Measurements from ENCODE around the gene HDGFL2. TPM values are rescaled to one million over a fixed set of nuclear protein-coding genes. Genes with fewer than 3 reads are reported as not detected.

The HDGFL2 gene
- total and polyA plus RNA-seq, 10 of the 15 experiments (the other 5 are each of a cell fraction or from before 2014, with no cell fraction given) = 0.16 to 56.9 (median 25.3) TPM

DNA sequence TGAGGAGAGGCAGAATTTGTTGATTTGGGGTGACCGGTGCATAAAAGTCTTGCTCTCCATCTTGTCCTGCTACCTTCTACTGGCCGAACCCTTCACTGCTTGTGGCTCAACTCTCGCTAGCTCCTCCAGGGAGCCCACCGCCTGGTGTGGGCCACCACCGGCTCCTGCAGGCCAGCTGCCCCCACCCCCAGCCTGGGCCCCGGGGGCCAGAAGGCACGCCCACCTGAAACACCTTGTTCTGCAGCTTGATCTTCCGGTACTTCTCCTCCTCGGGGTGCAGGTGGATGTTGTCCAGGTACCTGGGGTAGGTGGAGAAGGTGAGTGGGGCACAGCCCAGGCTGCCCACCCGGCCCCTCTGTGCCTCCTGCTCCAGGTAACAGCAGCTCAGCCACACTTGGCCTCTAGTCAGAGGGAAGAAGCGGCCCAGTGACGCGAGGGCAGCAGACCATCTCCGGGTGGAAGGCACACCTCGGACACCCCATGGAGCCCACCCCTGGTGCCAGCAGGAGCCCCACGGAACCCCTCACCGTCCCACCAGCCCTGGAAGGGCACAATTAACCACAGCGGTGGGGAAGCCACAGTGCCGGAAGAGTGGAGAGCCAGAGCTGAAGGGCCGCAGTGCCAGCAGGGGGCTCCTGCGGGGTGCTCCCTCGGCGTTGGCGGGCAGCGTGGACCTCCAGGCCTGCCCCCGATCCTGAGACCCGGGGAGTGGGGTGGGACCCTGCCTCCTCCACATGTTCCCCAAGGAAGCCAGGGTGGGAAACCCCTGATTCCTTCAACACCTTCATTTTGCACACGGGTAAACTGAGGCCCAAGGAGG is 24.6 kb upstream of the HDGFL2 start:
- no peaks in the 10 kb centered on the region for H3K27me3 ChIP-seq (replicated peaks in 1 of 2; ENCODE audit: control insufficient read depth in 2 of 2, insufficient read depth in 2 of 2, low read length in 1 of 2)
- H3K4me2 ChIP-seq (ENCODE audit: control insufficient read depth, insufficient read depth) = no peak overlapping the region
- no peaks in the 10 kb centered on the region for H4K20me1 ChIP-seq (ENCODE audit: control insufficient read depth, insufficient read depth)
- CTCF ChIA-PET = no interaction called here
- no peak overlapping the region for H2AFZ ChIP-seq (ENCODE audit: control insufficient read depth, low read depth, low read length)
- intact Hi-C loops (cut with micrococcal nuclease; ENCODE audit: unreplicated experiment) = no loop called here
- no peak overlapping the region for H3K4me3 ChIP-seq
- TF ChIP-seq RAD21 (IDR thresholded peaks at IDR 0.05; ENCODE audit: insufficient read depth, low read depth, low read length) (no peak), SUZ12 (IDR thresholded peaks at IDR 0.05; ENCODE audit: unreplicated experiment) (no peak), MYC (IDR thresholded peaks at IDR 0.05; ENCODE audit: insufficient read depth, insufficient read length, insufficient replicate concordance, low read length, severe bottlenecking) (no peak), ZNF274 (IDR thresholded peaks at IDR 0.05; ENCODE audit: insufficient read depth, insufficient read length) (no peak)
- SMC1A ChIA-PET (ENCODE audit: uncharacterized antibody, unreplicated experiment) = interaction anchor here (0.7 kb wide), 1 partner anchor 12 kb away, joined by 4 read pairs; no protein-coding TSS in a partner anchor
- WGBS (ENCODE audit: insufficient coverage, insufficient replicate concordance, low lambda C conversion rate, missing lambda C conversion rate) = 87% methylated on average over 20 of the region's 28 CpGs
- POLR2A ChIA-PET = no interaction called here
- H3K79me2 ChIP-seq (ENCODE audit: control insufficient read depth, insufficient read depth, low read length) = no peaks in the 10 kb centered on the region
- FAIRE-seq (no peak), DNase-seq (ENCODE audit: low read depth, low spot score) (no peak), ATAC-seq (no peak)
- peaks cover 0 to 29% of the 10 kb centered on the region in 2 experiments; a peak in 3 of 4 replicates for H3K36me3 ChIP-seq (ENCODE audit: control insufficient read depth in 2 of 2, insufficient read depth in 2 of 2, low read length in 1 of 2)
- no TSS peak for BruUV-seq (replicated peaks)
- H3K27ac ChIP-seq (ENCODE audit: control insufficient read depth, insufficient read depth) = no peak overlapping the region
- H3K9ac ChIP-seq (ENCODE audit: control insufficient read depth, insufficient read depth, low read length) = no peak overlapping the region
- in situ Hi-C loops (cut with MboI) = no loop called here
- RAD21 ChIA-PET (ENCODE audit: unreplicated experiment) = no interaction called here
- no peaks in the 10 kb centered on the region for H3K9me3 ChIP-seq (replicated peaks; ENCODE audit: control insufficient read depth, insufficient read depth, low read length)
- peaks cover under 1% of the 10 kb centered on the region for H3K4me1 ChIP-seq (ENCODE audit: control insufficient read depth, insufficient read depth, low read length)

DNA sequence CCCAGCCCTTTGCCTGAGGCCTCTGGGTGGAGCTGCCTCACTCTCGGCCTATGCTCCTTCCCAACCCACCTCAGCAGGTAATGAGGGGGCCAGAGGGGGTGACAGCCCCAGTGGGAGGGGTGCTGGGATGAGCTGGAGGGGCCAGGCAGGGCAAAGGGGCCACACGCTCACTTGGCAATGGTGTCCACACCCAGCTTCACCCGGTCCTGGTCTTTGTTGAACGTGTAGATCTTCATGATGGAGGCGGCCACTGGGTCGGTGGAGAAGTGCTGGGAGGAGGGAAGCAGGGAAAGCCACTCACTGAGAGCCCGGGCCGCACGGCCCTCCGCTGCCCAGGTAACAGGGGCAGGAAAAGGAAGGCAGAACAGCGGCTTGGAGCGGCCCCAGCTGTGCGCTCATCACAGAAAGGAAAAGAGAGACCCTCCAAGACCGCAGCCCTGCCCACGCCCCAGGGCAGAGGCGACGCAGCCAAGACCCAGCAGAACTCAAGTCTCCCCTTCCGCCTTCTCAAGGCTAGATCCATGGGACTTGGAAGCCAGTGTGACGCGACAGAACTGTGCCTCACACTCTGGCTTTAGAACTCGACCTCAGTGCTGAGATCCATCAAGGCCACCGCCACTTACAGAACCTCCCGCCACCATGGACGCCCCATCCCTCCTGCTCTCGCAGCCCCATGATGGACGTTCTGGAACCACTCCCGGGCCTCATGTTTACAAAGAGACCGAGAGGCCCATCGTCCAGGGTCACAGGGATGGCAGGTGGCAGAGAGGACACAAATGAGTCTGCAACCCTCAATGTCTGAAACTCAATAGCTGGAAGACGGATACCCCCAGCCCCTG is 23.7 kb upstream of the HDGFL2 start:
- no peak for DNase-seq (ENCODE audit: low read depth, low spot score)
- WGBS (ENCODE audit: insufficient coverage, insufficient replicate concordance, low lambda C conversion rate, missing lambda C conversion rate) = 89% methylated on average over 30 of the region's 30 CpGs
- no TSS peak for BruUV-seq (replicated peaks)
- SMC1A ChIA-PET (ENCODE audit: uncharacterized antibody, unreplicated experiment) = no interaction called here
- CTCF ChIA-PET = interaction anchor here (0.6 kb wide), 1 partner anchor 217 kb away, joined by 3 read pairs; no protein-coding TSS in a partner anchor
- POLR2A ChIA-PET = no interaction called here
- FAIRE-seq = no peak
- Histone ChIP-seq H3K27ac (ENCODE audit: control insufficient read depth, insufficient read depth) (no peak overlapping the region), H3K36me3 (ENCODE audit: control insufficient read depth in 2 of 2, insufficient read depth in 2 of 2, low read length in 1 of 2) (peaks cover 2 to 28% of the 10 kb centered on the region in 2 experiments), H3K27me3 (replicated peaks in 1 of 2; ENCODE audit: control insufficient read depth in 2 of 2, insufficient read depth in 2 of 2, low read length in 1 of 2) (no peaks in the 10 kb centered on the region), H3K4me1 (ENCODE audit: control insufficient read depth, insufficient read depth, low read length) (no peaks in the 10 kb centered on the region), H3K9me3 (replicated peaks; ENCODE audit: control insufficient read depth, insufficient read depth, low read length) (no peaks in the 10 kb centered on the region), H3K79me2 (ENCODE audit: control insufficient read depth, insufficient read depth, low read length) (no peaks in the 10 kb centered on the region), H3K4me2 (ENCODE audit: control insufficient read depth, insufficient read depth) (no peak overlapping the region), H2AFZ (ENCODE audit: control insufficient read depth, low read depth, low read length) (no peak overlapping the region), H4K20me1 (ENCODE audit: control insufficient read depth, insufficient read depth) (no peaks in the 10 kb centered on the region), H3K4me3 (no peak overlapping the region), H3K9ac (ENCODE audit: control insufficient read depth, insufficient read depth, low read length) (no peak overlapping the region)
- intact Hi-C loops (cut with micrococcal nuclease; ENCODE audit: unreplicated experiment) = no loop called here
- no peak for ATAC-seq
- in situ Hi-C loops (cut with MboI) = no loop called here
- RAD21 ChIA-PET (ENCODE audit: unreplicated experiment) = no interaction called here
- TF ChIP-seq, protein P1, sequence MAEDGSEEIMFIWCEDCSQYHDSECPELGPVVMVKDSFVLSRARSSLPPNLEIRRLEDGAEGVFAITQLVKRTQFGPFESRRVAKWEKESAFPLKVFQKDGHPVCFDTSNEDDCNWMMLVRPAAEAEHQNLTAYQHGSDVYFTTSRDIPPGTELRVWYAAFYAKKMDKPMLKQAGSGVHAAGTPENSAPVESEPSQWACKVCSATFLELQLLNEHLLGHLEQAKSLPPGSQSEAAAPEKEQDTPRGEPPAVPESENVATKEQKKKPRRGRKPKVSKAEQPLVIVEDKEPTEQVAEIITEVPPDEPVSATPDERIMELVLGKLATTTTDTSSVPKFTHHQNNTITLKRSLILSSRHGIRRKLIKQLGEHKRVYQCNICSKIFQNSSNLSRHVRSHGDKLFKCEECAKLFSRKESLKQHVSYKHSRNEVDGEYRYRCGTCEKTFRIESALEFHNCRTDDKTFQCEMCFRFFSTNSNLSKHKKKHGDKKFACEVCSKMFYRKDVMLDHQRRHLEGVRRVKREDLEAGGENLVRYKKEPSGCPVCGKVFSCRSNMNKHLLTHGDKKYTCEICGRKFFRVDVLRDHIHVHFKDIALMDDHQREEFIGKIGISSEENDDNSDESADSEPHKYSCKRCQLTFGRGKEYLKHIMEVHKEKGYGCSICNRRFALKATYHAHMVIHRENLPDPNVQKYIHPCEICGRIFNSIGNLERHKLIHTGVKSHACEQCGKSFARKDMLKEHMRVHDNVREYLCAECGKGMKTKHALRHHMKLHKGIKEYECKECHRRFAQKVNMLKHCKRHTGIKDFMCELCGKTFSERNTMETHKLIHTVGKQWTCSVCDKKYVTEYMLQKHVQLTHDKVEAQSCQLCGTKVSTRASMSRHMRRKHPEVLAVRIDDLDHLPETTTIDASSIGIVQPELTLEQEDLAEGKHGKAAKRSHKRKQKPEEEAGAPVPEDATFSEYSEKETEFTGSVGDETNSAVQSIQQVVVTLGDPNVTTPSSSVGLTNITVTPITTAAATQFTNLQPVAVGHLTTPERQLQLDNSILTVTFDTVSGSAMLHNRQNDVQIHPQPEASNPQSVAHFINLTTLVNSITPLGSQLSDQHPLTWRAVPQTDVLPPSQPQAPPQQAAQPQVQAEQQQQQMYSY (CRISPR knock-in tag; IDR thresholded peaks at IDR 0.05) = no peak
- TF ChIP-seq, protein P2, sequence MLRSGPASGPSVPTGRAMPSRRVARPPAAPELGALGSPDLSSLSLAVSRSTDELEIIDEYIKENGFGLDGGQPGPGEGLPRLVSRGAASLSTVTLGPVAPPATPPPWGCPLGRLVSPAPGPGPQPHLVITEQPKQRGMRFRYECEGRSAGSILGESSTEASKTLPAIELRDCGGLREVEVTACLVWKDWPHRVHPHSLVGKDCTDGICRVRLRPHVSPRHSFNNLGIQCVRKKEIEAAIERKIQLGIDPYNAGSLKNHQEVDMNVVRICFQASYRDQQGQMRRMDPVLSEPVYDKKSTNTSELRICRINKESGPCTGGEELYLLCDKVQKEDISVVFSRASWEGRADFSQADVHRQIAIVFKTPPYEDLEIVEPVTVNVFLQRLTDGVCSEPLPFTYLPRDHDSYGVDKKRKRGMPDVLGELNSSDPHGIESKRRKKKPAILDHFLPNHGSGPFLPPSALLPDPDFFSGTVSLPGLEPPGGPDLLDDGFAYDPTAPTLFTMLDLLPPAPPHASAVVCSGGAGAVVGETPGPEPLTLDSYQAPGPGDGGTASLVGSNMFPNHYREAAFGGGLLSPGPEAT (IDR thresholded peaks at IDR 0.05; ENCODE audit: low read depth) = no peak

Data from GM12878 (cell line).